Measurements from ENCODE around the gene WNT2B.

GRCh38 chr1:112505878-112506277, 2.9 kb upstream of the WNT2B start:
- TF ChIP-seq TOX (CRISPR knock-in tag; IDR thresholded peaks at IDR 0.05; ENCODE audit: borderline replicate concordance) (no peak), CSDC2 (CRISPR knock-in tag; IDR thresholded peaks at IDR 0.05) (no peak), ESRRG (CRISPR knock-in tag; IDR thresholded peaks at IDR 0.05) (no peak), CSRNP3 (CRISPR knock-in tag; IDR thresholded peaks at IDR 0.05) (no peak), ARNTL (CRISPR knock-in tag; IDR thresholded peaks at IDR 0.05; ENCODE audit: borderline replicate concordance, low read depth) (no peak), SNAI2 (CRISPR knock-in tag; IDR thresholded peaks at IDR 0.05) (no peak), PATZ1 (CRISPR knock-in tag; IDR thresholded peaks at IDR 0.05; ENCODE audit: borderline replicate concordance) (no peak), ISL1 (CRISPR knock-in tag; IDR thresholded peaks at IDR 0.05) (no peak)

Data from SK-N-SH treated with all-trans-retinoic acid at 6 μM for 48 hours (cell line).